GM08714 (cell line): ENCODE measurements around the gene MEOX2.

Experiments used
- H3K4me3 ChIP-seq: fragments of 200-500 bp; sonication (Bioruptor generic); 2 replicates; pipeline ENCODE4 v1.5.1; 2014; ENCODE audit warnings: mild to moderate bottlenecking, low read length, inconsistent platforms
- ZNF274 ChIP-seq: IDR thresholded peaks from 2 replicates; pipeline ENCODE4 v1.6.1; 2012; ENCODE audit warnings: mild to moderate bottlenecking, low read depth, low read length

MEOX2 gene

DNA sequence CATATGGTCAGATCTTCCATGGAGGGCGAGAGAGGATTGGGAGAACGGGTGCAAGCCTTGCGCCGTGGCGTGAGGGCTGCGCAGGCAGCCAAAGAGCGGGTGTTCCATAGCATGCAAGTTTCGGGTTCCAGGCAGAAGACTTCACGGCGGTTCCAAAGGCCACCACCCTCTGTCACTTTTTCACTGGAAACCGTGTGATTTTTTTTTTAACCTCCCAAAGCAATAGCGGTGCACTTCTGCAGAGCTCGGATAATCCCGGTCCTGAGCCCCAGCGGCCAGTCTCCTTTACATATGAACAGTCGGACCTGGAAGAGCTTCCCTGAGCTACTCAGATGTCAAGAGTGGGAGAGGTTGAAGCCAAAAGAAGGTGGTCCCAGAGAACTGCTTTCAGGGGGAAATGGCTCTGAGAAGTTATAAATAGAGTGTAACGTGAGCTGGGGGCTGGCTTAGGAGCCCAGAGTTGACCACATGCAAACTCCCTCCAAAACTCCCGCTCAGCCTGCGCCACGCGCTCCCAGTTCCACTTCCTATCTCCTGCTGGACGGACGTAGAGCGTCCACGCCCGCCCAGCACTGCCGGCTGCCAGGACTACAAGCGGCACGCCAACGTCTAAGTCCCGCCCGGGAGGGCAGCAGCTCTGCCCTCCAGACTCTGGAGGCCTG, at the start of gene MEOX2:
Gene MEOX2, minus strand, starts transcription at position 389 of the 662 bp plus-strand sequence. Its CDS starts 281 bp downstream, at position 108.
- TF ChIP-seq ZNF274: no peak
- no peak within 1 kb of the TSS for H3K4me3 ChIP-seq

DNA sequence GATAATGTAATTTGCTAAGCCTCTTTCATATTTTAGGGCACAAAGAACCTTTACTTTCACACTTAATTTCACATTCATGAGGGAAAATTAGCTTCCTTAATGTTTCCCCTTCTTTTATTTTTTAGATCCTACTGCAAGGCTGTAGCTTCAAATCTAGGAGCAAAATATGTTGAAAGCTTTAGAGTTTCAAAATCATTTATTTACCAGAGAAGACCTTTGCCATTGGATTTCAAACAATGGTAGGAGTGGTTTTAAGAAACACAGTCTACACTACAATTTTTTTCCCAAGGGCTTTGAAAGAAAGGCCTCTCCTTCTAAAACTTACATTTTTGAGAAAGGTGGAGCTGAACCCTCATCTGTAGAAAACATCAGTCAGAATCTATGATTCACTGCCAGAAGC, 43.3 kb upstream of the MEOX2 start:
- TF ChIP-seq ZNF274: no peak
- no peak overlapping the region for H3K4me3 ChIP-seq

DNA sequence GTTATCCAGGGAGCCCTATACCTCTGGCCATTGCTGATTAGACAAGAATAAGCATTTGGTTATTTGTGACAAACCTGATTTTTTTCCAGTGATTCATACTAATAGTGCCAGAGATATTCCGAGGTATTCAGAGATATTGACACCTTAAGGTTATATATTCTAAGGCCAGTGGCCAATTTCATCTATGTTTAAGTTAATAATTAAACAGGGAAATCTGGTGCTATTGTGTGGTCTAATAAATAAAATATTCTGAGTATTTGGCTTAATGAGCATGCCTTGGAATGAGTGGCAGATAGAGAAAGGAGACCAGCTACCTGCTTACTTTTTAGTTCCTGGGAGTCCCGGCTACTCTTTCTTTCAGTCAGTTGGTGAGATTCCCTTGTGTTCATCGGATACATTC, 38.6 kb upstream of the MEOX2 start:
- TF ChIP-seq ZNF274: no peak
- no peak overlapping the region for H3K4me3 ChIP-seq

DNA sequence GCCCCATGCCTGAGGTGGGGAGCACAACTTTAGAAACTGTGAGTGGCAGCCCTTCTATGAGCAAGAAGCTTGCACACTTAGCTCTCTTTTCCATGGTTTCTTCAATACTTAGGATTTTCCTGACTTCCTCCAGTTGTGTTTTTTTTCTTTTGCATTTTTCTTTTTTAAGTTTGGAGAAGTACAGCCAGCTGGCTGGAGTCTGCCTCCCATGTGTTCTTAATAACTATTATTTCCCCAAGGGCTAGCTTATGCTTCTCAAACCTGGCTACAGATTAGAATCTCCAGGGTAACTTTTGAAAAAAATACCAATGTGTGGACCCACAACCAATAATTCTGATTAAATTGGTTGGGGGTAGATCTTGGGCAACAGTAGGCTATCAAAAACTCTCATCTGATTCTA, 37.4 kb upstream of the MEOX2 start:
- H3K4me3 ChIP-seq: no peak overlapping the region
- TF ChIP-seq ZNF274: no peak

DNA sequence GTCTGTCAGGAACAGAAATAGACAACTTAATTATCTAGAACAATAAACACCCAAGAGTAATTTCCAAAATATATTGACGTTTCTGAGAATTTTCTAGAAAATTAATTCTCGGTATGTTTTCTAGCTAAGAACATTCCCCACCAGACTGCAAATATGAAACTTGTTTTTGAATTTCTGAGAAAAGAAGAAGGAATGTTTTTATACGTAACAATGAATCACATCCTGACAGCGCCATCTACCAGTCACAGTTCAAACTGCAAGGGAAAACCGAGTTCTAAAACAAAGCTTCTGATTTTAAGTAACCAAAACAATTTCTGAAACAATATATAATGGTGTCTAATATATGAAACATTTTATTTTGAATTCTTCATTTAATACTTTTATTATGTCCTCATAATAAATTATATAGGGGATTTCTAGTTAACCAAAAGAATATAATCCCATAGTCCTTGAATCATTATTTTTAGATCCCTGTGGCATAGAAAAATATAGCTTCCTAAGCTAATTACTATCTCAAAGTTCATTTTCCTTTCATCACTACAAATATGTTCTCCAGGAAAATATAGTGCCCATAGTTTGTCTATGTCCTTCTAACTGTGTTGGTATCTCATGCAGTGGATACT, 34.5 kb upstream of the MEOX2 start:
- TF ChIP-seq ZNF274: no peak
- H3K4me3 ChIP-seq: no peak overlapping the region

DNA sequence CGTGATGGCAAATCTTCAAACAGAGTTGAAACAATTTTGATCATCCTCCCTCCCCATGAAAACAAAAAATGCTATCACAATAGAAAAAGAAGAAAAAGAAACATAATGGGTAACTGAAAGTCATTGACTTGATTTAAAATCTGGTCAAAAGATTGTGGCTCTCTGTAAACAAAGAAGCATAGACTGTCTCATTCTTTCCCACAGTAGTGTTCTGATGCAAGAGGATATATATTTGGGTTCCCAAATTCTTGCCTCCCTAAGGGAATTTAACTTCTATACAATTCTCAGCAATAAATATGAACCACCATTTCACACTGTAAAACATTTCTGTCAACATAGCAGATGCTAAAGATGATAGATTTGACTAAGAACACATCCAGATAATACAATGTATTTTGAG, 32.8 kb upstream of the MEOX2 start:
- H3K4me3 ChIP-seq: no peak overlapping the region

DNA sequence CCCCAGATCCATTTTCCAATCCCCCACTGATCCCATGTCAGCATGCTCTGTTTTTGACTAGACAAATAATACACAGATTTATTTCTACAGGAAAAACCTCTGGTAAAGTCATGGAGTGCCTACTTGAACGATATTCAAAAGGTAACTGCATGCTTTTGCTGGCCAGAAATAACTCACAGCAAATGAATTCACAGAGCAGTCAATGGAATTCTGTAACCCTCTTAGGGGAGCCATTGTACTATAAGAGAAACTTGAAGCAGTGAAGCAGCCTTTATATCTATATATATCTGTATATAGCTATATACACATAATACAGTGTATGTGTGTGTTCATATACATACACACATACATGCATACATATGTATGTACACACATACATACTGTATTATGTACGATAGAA, 29.0 kb upstream of the MEOX2 start:
- H3K4me3 ChIP-seq: no peak overlapping the region
- no peak for TF ChIP-seq ZNF274

More for the DNA sequence above, 32.8 kb upstream of the MEOX2 start:
- TF ChIP-seq ZNF274: no peak

DNA sequence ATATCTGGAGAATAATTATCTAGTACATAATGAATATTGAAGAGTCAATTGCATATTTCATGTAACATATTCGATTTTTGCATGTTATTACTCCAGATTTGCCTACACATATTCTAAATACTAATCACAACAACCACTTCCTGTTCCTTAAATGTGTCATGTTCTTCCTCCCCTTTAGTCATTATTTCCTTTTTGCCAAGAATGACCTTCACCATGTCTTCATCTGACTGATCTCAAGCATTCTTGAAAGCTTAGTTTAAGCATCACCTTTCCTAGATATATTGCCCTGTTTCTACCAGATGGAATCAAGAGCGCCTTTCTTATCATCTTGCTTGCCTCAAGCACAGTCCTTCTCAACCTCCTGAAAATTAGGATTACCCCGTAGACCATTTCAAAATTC, 23.5 kb upstream of the MEOX2 start:
- no peak overlapping the region for H3K4me3 ChIP-seq
- TF ChIP-seq ZNF274: no peak

DNA sequence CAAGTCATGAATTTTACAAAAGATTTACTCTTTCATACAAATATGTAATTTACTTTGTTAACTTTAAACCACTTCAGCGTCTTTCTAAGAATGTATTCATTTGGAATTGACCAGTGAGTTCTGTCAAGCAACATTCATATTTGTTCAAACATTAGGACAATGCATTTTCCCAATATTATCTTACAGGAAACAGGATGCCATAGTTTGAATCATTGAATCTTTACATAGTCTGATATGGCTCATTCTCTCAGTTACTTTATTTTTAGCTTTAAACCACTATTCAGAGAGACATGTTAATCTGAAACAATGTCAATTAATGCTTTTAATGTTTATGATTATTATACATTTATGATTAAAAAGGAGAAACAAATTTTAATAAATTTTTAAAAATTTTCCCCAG, 21.1 kb upstream of the MEOX2 start:
- H3K4me3 ChIP-seq: no peak overlapping the region
- no peak for TF ChIP-seq ZNF274

DNA sequence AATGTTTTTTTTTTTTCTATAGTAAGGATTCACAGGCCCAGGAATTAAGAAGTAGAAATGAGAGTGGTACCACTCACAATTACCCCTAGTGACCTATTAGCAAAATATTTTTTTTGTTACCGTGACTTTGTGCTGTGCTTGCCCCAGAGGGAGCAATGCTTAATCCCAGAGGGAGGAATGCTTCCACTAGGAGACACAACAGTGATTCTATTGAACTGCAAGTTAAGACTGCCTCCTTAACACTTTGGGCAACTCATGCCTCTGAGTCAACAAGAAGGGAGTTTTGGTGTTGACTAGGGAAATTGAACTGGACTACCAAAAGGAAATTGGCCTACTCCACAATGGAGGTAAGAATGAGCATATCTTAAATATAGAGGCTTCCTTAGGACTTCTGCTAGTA, 17.2 kb upstream of the MEOX2 start:
- H3K4me3 ChIP-seq: no peak overlapping the region
- no peak for TF ChIP-seq ZNF274

DNA sequence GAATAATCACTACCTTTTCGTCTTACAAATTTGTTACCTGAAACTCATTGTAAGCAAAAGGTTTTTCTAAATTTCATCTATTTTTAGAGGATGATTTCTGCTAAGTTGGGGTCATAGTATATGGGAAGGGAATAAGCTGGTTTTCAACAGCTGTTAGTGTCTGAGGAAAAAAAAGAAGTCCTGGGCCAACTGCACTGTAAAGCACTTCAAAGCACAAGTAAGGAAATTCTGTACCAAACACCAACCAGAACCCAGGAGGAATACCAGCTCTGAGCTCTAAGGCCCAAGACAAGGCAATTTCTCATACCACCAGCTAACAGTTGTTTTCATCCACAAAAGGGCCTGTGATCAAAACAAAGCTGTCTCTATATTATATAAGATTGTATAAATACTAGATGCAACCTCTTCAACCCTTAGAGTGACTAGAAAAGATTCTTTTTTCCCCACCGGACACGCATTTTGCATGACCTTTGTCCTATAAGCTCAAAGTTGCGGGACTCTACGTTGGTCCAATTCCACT, 6.1 kb upstream of the MEOX2 start:
- no peak overlapping the region for H3K4me3 ChIP-seq
- no peak for TF ChIP-seq ZNF274

DNA sequence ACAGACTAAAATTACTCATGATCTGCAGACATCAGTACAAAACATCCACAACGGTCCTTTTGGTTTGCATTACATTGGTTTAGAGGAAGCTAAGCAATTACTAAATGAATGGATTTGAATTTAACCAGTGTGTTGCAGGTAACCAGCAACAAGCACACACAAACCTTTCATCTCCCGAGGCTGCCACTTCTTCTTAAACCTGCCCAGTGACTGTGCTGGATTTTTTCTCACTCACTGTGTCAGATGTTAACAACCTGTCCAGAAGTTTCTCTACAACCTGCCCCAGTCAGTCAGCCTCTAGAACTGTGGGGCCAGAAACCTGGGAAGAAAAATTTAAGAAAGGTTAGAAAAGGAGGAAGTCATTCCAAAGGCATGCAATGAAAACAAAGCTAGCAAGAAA, 2.4 kb upstream of the MEOX2 start:
- no peak for TF ChIP-seq ZNF274
- no peak overlapping the region for H3K4me3 ChIP-seq

DNA sequence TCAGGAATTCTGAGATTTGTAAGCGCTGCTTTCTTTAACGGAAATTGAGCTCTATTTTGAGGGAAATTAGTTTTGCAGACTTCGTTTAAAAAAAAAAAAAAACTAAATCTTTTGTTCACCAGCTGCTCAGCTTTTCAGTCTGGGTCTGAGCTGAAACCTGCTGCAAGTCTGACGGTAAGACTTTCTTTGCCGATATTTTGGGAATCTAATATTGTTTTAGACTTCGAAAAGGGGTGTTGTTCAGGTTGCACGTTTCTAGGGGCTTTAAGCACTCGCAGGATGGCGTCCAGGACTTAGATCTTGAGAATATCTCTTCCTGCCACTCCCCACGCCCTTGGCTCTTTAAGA, 1.8 kb upstream of the MEOX2 start:
- TF ChIP-seq ZNF274: no peak
- H3K4me3 ChIP-seq: no peak overlapping the region

DNA sequence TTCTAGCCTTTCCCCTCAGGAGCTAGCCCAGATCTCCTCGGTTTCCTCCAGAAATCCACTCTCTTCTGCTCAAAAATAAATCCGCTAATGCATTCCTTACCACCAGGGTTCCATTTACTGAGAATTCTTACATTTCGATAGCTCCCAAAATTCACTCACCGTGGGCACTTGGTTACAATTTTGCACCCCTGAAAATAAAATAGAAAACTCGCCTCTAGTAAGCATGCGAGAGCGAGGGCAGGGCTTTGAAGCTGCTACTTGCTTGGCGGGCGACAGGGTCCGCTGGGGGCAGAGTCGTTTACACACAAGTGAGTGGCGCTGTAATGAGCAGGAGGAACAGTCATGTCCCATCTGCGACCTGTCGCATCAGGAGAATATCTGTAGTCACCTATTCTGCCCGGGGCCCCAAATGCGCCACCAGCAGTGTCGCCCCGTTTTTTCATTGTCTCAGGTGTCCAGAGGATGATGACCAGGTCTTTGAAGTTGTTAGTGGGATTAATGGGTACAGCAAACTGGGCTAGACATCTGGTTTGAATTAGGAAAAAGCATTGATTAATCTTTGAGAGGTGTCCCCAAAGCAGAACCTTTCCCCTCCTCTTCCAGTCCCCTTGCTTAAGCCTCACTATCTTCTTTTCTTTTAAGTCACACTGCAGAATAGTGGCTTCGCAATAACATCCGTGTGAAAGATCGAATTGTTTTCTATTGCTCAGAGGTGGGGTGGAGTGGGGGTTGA, 1.2 kb upstream of the MEOX2 start:
- no peak overlapping the region for H3K4me3 ChIP-seq
- TF ChIP-seq ZNF274: no peak

DNA sequence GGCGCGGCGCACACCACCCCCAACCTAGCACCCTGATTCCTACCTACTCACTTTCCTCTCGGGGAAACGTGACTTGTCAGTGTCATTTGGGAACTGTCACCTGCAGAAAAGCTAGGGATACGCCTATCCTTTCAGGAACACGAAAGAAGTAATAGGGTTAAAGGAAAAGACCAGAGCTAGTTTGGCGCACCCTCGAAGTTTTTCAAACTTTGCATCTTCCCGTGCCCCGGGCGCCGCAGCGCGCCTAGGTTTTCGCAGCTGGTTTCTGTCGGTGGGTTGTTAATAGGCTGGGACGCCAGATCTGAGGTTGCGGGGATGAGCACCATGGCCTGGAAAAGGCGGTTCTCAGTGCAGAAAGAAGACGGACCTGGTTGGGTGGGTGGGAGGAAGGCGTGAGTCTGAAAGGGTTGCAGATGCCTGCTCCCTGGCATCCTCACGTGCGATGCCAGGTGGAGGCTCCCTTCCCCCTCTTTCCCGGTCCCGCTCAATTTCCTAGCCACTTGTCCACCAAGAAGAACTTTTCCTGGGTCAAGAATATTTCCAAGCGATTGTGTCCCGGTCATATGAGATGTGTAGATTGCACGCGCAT, 568 bp upstream of the MEOX2 start:
- no peak for TF ChIP-seq ZNF274
- H3K4me3 ChIP-seq: no peak overlapping the region
